HG02840 (cell line): ENCODE measurements around the gene CCNT1.
"Not testable (repeated sequence)": the region's sequence is repeated elsewhere in the genome, so short reads cannot be mapped to it uniquely, and the experiment has no call there.

Experiments
- ATAC-seq: cut with Tn5 transposase; IDR thresholded peaks from one replicate; pipeline ENCODE4 v1.9.1; 2021; ENCODE audit warnings: mild to moderate bottlenecking, moderate library complexity, moderate number of reproducible peaks; ENCODE audit not compliant: unreplicated experiment, low FRiP score

Gene CCNT1

GRCh38 chr12:48643011-48643410 is 73.5 kb downstream of the CCNT1 start:
- ATAC-seq, result no peak

- not testable (repeated sequence) for ATAC-seq
Observed at GRCh38 chr12:48641752-48642555, 74.6 kb downstream of the CCNT1 start.

DNA sequence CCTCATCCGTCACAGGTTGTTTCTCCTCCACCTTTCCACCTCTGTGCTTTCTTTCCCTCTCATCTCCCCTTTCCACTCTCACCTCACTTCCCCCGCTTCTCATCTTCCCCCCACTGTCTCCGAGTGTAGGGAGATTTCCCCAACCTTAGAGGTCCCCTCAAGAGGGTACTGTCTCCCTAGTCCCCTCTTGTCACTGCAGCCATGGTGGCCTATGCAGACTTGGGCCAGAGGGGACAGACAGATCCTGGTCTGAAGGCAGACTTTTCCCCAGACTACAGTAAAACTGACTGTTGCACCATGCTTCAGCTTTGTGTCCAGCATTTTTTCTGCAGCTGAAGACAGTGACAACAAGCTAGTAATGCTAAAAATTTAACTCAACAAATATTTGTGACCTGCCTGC is 75.7 kb downstream of the CCNT1 start:
- no peak for ATAC-seq

DNA sequence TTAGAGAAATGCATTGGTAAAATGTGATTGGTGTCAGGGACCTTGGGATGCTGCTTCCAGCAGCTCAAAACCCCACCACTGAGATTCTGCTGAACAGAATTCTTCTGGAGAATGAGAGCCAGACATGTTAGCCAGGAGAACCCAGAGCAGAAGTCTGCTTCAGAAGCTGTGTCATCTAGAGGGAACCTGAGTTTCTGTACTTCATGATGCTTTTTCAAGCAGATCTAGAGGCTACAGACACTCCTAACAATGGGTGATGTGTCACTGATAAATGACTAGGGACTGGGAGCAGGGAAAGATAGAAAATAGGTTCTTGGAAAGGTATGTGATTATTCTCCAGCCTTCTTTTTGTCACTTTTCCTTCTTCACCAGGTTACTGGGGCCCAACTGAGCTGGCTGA is 76.1 kb downstream of the CCNT1 start:
- no peak for ATAC-seq
